Endothelial cell of umbilical vein (primary cell): ENCODE measurements around the gene ADGRE1.

Source experiments
- POLR2AphosphoS5 ChIP-seq: IDR thresholded peaks from 2 replicates; pipeline ENCODE4 v1.6.1; 2012; ENCODE audit warnings: low read depth, mild to moderate bottlenecking, control low read depth, low read length, moderate library complexity; ENCODE audit not compliant: insufficient read depth
- TF ChIP-seq, protein P1 (sequence below): IDR thresholded peaks from 2 replicates; pipeline ENCODE4 v1.6.1; 2011; ENCODE audit not compliant: insufficient read depth, insufficient read length
- TF ChIP-seq, protein P2 (sequence below), 2 donors: IDR thresholded peaks; 1 replicate in 1 of 2; 2 replicates in 1 of 2; pipeline ENCODE4 v1.5.1; 2011; ENCODE audit warnings: low read length in 2 of 2, mild to moderate bottlenecking in 2 of 2, moderate library complexity in 2 of 2, control low read depth in 1 of 2, inconsistent platforms in 1 of 2, low read depth in 1 of 2; ENCODE audit not compliant: insufficient read depth in 1 of 2; ENCODE audit errors: extremely low read depth in 1 of 2

DNA sequence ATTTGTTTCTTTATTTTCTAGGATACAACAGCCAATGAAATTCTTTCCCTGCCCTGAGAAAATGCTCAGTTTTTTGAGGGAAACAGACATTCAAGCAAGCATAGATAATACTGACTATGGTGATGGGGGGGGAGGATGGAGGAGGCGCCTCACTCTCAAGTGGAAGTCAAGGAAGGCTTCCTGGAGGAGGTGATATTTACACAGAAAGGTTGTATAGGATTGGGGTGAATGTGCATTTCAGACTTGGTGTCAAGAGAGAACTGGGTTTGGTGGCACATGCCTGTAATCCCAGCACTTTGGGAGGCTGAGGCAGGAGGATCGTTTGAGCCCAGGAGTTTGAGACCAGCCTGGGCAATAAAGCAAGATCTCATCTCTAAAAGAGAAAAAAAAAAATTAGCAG is 12.2 kb upstream of the ADGRE1 start:
- TF ChIP-seq, protein P1, sequence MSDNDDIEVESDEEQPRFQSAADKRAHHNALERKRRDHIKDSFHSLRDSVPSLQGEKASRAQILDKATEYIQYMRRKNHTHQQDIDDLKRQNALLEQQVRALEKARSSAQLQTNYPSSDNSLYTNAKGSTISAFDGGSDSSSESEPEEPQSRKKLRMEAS, result no peak
- no peak for TF ChIP-seq POLR2AphosphoS5
- TF ChIP-seq, protein P2, sequence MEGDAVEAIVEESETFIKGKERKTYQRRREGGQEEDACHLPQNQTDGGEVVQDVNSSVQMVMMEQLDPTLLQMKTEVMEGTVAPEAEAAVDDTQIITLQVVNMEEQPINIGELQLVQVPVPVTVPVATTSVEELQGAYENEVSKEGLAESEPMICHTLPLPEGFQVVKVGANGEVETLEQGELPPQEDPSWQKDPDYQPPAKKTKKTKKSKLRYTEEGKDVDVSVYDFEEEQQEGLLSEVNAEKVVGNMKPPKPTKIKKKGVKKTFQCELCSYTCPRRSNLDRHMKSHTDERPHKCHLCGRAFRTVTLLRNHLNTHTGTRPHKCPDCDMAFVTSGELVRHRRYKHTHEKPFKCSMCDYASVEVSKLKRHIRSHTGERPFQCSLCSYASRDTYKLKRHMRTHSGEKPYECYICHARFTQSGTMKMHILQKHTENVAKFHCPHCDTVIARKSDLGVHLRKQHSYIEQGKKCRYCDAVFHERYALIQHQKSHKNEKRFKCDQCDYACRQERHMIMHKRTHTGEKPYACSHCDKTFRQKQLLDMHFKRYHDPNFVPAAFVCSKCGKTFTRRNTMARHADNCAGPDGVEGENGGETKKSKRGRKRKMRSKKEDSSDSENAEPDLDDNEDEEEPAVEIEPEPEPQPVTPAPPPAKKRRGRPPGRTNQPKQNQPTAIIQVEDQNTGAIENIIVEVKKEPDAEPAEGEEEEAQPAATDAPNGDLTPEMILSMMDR (IDR thresholded peaks at IDR 0.05; ENCODE audit: extremely low read depth in 1 of 2, insufficient read depth in 1 of 2, low read depth in 1 of 2, low read length in 2 of 2), result no peak
